GM21619 (cell line): Measurements from ENCODE around the gene PSME2.
"Not testable (repeated sequence)": the region's sequence is repeated elsewhere in the genome, so short reads cannot be mapped to it uniquely, and the experiment has no call there.

Experiments
- ATAC-seq: cut with Tn5 transposase; IDR thresholded peaks from one replicate; pipeline ENCODE4 v1.9.1; 2021; ENCODE audit not compliant: unreplicated experiment

The PSME2 gene

DNA sequence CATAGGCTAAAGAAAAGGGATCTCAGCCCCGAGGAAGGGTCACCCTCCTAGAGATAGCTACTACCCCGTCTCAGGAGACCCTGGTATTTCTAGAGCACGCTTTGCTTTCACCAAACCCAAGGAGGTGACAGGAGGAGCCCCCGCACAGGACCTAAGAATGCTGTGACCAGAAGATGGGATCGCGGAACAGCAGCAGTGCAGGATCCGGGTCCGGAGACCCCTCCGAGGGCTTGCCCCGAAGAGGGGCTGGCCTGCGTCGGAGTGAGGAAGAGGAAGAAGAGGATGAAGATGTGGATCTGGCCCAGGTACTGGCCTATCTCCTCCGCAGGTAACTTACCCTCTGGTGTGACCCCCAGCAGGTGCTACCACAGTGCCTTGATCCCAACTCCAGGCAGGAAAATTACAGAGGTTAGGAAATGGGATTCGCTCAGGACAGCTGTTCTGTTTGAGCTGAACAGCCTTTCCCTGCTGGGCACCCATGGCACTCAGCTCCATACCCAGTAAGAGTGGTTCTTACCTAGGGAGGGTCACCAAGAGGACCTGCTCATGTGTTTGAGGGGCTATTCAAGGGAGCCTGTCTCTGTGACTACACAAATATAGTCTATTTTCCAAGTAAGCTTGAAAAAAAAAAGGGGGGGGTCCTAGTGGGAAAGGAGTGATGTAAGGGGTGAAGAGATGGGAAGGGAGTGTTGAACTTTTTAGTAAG lies 30.8 kb downstream of the PSME2 start:
- no peak for ATAC-seq

GRCh38 chr14:24114532-24115421 lies 31.6 kb downstream of the PSME2 start, which contains the start of the genes DCAF11 and NRL:
Gene DCAF11, plus strand, starts transcription at chr14:24114777. Its CDS starts 818 bp downstream, at chr14:24115595.
Gene NRL, minus strand, starts transcription at chr14:24114949. Its CDS starts 32,101 bp downstream, at chr14:24082848.
- ATAC-seq, result peak; percentile 85

GRCh38 chr14:24113801-24114531 lies 32.4 kb downstream of the PSME2 start:
- peak; percentile 30 for ATAC-seq

GRCh38 chr14:24113379-24113800 lies 33.0 kb downstream of the PSME2 start:
- no peak for ATAC-seq

GRCh38 chr14:24110523-24110922 lies 35.9 kb downstream of the PSME2 start:
- ATAC-seq, result no peak

- no peak for ATAC-seq
Observed at GRCh38 chr14:24110060-24110459, 36.4 kb downstream of the PSME2 start.

DNA sequence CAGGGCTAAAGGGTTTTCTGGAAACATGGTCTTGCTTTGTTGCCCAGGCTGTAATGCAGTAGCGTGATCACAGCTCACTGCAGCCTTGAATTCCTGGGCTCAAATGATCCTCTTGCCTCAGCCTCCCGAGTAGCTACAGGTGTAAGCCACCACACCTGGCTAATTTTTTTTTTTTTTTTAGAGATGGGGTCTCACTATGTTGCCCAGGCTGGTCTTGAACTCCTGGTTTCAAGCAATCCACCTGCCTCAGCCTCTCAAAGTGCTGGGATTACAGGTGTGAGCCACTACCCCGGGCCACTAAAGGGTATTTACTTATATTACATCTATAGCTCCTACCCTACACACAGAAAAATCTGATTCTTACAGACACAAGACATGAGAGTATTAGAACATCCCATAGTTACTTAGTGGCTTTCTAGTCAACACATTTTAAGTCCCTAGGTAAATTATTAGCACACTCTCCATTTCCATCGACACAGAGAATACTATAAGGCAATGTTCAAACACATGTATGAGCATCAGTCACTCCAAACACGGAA lies 38.0 kb downstream of the PSME2 start:
- ATAC-seq, result no peak

DNA sequence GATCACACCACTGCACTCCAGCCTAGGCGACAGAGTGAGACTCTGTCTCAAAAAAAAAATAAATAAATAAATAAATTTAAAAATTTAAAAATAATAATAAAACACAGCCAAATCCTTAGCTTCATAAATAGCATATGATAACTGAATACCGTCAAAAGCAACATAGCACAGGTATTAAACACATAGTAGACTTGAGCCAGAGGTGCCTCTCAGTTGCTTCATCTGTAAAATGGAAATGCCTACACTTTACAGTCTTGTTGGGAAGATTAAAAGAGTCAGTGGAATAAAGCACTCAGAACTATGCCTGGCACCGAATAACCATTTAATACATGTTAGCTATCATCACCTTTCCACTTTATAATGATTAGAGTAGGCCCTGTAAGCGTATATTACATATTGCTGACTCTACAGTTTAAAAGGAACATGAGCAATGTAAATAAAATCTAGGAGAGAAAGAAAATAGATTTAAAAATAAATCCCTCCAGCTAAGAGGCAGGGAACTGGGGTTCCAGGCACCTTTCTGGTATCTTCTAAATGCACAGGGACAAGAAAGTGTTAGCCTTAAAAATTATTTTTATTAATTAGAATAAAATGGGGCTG lies 39.6 kb downstream of the PSME2 start:
- ATAC-seq, result no peak

DNA sequence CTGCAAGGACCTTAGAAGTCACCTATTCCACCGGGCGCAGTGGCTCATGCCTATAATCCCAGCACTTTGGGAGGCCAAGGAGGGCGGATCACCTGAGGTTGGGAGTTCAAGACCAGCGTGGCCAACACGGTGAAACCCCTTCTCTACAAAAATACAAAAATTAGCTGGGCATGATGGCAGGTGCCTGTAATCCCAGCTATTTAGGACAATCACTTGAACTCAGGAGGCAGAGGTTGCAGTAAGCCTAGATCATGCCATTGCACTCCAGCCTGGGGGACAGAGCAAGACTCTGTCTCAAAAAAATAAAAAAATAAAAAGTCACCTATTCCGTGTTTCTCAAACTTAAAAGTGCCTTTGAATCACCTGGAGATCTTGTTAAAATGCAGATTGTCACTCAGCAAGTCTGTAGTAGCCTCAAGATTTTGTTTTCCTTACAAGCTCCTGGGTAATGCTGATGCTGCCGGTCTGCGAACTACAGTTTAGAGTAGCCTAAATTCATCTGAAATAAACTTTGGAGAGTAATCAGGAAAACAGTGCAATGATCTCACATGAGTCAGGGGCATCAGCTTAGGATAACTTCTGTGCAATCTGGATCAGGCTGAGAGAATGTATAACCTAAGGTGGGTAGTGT lies 40.7 kb downstream of the PSME2 start:
- ATAC-seq, result not testable (repeated sequence)

DNA sequence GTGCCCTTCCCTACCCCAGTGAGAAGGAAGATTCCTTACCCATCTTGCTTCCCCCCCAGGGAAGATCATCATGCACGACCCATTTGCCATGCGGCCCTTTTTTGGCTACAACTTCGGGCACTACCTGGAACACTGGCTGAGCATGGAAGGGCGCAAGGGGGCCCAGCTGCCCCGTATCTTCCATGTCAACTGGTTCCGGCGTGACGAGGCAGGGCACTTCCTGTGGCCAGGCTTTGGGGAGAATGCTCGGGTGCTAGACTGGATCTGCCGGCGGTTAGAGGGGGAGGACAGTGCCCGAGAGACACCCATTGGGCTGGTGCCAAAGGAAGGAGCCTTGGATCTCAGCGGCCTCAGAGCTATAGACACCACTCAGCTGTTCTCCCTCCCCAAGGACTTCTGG lies 43.0 kb downstream of the PSME2 start:
- ATAC-seq, result no peak

DNA sequence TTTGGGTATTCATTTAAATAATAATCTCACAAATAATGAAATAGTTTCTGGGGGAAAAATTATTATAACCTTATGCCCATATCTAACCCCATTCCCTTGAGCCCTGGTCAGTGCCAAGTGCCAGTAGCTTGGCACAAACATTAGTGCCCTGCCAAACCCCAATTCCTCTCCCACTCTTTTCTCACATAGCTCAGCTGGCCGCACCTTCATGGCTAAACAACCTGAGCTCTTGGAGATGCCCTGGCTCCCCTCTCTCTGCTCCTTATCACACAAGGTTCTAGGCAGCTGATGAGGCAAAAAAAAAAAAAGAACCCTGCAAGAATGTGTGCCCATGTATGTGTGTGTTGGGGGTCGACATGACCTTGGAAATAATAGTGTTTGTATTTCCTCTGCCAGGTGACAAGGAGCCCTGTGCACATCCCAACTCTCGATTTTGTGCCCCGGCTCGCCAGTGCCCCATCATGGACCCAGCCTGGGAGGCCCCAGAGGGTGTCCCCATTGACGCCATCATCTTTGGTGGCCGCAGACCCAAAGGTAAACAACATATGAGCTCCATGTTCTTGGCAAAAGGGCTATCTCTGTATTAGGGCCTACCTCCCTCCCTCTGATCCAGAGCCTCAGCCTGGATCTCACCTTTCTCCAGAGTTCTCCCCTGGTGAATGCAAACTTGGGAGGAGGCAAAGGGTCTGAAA lies 43.9 kb downstream of the PSME2 start:
- ATAC-seq, result no peak

- ATAC-seq, result no peak
Observed at GRCh38 chr14:24100982-24101494, 45.4 kb downstream of the PSME2 start.

GRCh38 chr14:24100197-24100981 lies 46.0 kb downstream of the PSME2 start:
- ATAC-seq, result no peak

GRCh38 chr14:24098927-24099813 lies 47.2 kb downstream of the PSME2 start:
- no peak for ATAC-seq

GRCh38 chr14:24098229-24098926 lies 48.0 kb downstream of the PSME2 start:
- no peak for ATAC-seq

GRCh38 chr14:24096545-24097181 lies 49.7 kb downstream of the PSME2 start:
- no peak for ATAC-seq
